GM19240 (cell line): Measurements from ENCODE around the gene ZNF689.
"Not testable (repeated sequence)": the region's sequence is repeated elsewhere in the genome, so short reads cannot be mapped to it uniquely, and the experiment has no call there.

ENCODE experiments used
- DNase-seq: peaks from one replicate; pipeline ENCODE4 v3.0.0; 2011; ENCODE audit warnings: low spot score; ENCODE audit not compliant: insufficient read length

The ZNF689 gene

DNA sequence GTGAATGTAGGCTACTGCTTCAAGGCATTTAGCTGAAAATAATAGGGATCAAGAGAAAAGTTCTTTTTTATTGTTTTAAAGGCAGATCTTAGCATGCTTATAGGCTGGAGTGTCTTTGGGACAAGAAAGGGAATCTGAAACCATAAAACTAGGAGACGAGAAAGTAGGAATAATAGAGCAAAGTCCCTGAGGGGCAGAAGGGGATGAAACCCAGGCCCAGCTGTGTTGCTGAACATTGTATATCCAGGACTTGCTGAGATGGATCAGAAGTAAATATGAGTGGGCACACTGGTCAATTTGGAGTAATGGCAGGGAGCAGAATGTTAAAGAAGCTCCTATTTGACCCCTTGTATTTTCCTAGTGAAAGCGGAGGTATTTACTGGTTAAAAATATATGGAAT is 9.3 kb downstream of the ZNF689 start:
- no peak for DNase-seq

DNA sequence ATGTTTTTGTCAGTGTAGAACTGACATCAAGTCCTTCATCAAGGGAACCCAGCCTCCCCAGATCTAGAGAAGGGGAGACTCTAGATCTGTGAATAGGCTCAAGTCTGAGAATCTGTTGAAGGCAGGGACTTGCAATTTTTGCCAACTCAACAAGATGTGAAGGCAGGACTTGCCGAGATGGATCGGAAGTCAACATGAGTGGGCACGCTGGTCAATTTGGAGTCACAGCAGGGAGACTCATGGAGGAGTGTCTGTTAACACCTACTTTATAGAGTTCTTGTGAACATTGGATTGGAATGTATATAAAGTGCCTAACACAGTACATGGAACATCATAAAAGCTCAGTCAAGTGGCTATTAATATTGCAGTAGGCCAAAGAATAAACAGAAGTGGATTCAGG is 10.0 kb downstream of the ZNF689 start:
- no peak for DNase-seq

GRCh38 chr16:30592871-30593270 is 17.3 kb downstream of the ZNF689 start:
- DNase-seq: no peak

DNA sequence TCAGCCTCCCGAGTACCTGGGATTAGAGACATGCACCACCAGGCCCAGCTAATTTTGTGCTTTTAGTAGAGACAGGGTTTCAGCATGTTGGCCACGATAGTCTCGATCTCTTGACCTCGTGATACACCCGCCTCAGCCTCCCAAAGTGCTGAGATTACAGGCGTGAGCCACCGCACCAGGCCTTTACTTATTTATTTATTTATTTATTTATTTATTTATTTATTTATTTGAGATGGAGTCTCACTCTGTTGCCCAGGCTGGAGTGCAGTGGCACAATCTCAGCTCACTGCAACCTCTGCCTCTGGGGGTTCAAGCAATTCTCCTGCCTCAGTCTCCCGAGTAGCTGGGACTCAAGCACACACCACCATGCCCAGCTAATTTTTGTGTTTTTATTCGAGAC is 19.3 kb downstream of the ZNF689 start:
- DNase-seq: not testable (repeated sequence)

- not testable (repeated sequence) for DNase-seq
Measured at GRCh38 chr16:30589582-30589981, 20.6 kb downstream of the ZNF689 start.

- no peak for DNase-seq
Measured at GRCh38 chr16:30588651-30589050, 21.5 kb downstream of the ZNF689 start.

- peak; percentile 88 for DNase-seq
Measured at GRCh38 chr16:30585400-30586191, 24.6 kb downstream of the ZNF689 start, which contains the start of gene ZNF785. Gene ZNF785, minus strand, starts transcription at chr16:30585697. Its CDS starts 86 bp downstream, at chr16:30585611.

GRCh38 chr16:30585022-30585399 is 25.2 kb downstream of the ZNF689 start:
- no peak for DNase-seq

DNA sequence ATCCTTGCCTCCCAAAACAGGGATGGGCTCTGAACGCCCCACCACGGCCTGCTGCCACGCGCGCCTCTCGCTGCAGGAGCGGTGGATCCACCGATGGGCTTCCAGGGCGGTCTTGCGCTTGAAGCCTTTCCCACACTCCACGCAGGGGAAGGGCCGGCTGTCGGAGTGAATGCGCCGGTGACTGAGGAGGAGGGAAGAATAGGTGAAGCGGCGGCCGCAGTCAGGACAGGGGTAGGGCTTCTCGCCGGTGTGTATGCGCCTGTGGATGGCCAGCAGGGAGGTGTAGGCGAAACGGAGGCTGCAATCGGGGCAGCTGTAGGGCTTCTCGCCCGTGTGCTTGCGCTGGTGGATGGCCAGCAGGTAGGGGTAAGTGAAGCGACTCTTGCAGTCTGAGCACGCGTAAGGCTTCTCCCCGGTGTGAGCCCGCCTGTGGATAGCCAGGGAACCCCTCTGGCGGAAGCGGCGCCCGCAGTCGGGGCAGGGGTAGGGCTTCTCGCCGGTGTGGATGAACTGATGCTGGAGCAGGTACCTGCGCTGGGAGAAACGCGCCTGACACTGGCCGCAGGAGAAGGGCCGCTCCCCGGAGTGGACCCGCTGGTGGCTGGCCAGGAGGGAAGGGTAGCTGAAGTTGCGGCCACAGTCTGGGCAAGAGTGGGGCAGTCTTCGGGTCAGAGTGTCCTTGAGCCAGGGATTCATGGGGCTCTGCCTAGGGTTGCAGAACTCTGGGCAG is 27.4 kb downstream of the ZNF689 start:
- no peak for DNase-seq

GRCh38 chr16:30581457-30581856 is 28.7 kb downstream of the ZNF689 start:
- no peak for DNase-seq

- no peak for DNase-seq
Measured at GRCh38 chr16:30574678-30575077, 35.5 kb downstream of the ZNF689 start.

DNA sequence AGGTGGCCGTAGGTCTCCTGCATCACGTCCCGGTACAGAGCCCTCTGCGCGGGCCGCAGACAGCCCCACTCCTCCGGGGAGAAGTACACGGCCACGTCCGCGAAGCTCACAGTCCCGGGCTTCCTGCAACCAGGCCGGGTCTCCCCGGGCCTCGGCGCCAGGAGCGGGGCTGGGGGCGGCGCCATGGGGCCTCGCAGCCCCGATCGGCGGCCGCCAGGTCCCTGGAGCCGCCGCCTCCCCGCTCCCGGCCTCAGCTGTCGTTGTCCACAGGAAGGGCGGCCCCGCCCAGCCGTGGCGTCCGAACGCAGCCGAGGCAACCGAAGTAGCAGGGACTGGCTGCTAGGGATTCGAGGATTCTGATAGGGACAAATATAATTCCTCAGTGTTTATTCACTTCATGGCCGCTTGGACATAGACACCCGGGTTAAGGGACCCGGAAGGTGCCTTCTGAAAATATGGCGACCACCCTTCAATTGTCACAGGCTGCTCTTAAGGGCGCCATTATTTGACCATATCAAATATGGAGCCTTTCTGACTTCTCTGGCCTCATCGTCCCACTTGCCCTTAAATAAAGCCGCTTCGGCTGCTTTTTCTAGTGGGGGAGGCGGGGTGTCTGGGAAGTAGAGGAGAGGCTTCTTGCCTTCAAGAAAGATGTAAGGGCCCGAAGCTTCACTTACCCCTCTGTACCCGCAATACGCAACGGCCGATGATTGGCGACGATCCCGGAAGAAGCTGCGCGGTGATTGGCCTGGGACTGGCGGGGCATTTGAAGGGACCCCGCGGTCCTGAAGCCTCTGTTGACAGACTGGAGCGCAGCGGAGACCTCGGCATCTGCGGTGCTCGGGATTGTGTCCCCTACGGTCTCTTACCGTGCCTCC is 38.5 kb downstream of the ZNF689 start, which contains the start of gene ZNF688:
ZNF688 (minus strand) TSS at position 270 of the 878 bp plus-strand sequence; CDS start at position 185, 85 bp downstream.
- DNase-seq: peak; percentile 96

GRCh38 chr16:30570636-30571444 is 39.3 kb downstream of the ZNF689 start:
- DNase-seq: no peak

- no peak for DNase-seq
Measured at GRCh38 chr16:30569746-30570635, 40.2 kb downstream of the ZNF689 start.

GRCh38 chr16:30569281-30569680 is 40.9 kb downstream of the ZNF689 start:
- DNase-seq: no peak

GRCh38 chr16:30567991-30568638 is 42.1 kb downstream of the ZNF689 start:
- no peak for DNase-seq

DNA sequence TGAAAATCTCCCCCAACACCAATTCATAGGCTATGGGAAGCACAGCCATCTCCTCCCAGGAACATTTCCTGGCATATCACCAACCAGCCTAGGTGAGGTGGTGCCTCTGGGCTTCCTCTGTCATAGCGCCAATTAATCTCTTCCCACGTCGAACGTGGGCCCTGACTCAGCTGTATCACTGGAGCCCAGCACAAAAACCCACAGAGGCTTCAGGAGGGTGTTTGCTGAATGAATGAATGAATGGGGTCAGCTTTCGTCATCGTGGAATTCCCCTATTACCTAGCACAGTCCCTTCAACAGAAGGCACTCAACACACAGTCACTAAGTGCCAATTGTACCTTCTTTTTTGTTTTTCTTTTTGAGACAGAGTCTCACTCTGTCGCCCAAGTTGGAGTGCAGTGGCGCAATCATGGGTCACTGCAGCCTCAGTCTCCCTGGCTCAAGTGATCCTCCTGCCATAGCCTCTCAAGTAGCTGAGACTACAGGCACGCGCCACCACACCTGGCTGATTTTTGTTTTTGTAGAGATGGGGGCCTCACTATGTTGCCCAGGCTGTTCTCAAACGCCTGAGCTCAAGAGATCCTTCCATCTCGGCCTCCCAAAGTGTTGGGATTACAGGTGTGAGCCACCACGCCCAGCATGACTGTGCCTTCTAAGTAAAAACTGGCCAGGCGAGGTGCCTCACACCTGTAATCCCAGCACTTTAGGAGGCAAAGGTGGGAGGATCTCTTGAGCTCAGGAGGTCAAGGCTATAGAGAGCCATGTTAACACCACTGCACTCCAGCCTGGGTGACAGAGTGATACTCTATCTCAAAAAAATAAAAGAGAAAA is 42.8 kb downstream of the ZNF689 start:
- DNase-seq: no peak

- DNase-seq: no peak
Measured at GRCh38 chr16:30566531-30566930, 43.7 kb downstream of the ZNF689 start.
